Omental fat pad (tissue), 4 donors: ENCODE data around the gene ASB12. TPM values are rescaled to one million over a fixed set of nuclear protein-coding genes. Genes with fewer than 3 reads are reported as not detected.

Experiments
- ATAC-seq: fragments of 150-250 bp; one replicate; pipeline ENCODE4 v1.9.1; 2016; ENCODE audit warnings: mild to moderate bottlenecking, moderate library complexity; ENCODE audit not compliant: low FRiP score
- DNase-seq: peaks from one replicate; pipeline ENCODE4 v3.0.0-alpha.2; 2019; ENCODE audit warnings: low spot score
- small RNA-seq: library from RNA; depleted of rRNA; stranded (forward); fragments of <200 nt; gene quantifications from one replicate; pipeline ENCODE3, GENCODE V24; 2016
- total RNA-seq, 4 donors: library from RNA; depleted of rRNA; stranded (reverse); fragments of >200 nt; gene quantifications; one replicate each; pipeline ENCODE4 v1.1.0, GENCODE V29; 2016
- TF ChIP-seq, protein P1 (sequence below), 3 donors: fragments of 450-650 bp; IDR thresholded peaks; one replicate each; pipeline ENCODE4 v1.5.1; 2016 to 2017; ENCODE audit warnings: antibody characterized with exemption in 3 of 3, mild to moderate bottlenecking in 3 of 3, moderate library complexity in 2 of 3

The ASB12 gene
- total RNA-seq, 4 donors from 2014 or later: not detected

GRCh38 chrX:64186974-64187761 is 43.2 kb downstream of the ASB12 start:
- TF ChIP-seq, protein P1, sequence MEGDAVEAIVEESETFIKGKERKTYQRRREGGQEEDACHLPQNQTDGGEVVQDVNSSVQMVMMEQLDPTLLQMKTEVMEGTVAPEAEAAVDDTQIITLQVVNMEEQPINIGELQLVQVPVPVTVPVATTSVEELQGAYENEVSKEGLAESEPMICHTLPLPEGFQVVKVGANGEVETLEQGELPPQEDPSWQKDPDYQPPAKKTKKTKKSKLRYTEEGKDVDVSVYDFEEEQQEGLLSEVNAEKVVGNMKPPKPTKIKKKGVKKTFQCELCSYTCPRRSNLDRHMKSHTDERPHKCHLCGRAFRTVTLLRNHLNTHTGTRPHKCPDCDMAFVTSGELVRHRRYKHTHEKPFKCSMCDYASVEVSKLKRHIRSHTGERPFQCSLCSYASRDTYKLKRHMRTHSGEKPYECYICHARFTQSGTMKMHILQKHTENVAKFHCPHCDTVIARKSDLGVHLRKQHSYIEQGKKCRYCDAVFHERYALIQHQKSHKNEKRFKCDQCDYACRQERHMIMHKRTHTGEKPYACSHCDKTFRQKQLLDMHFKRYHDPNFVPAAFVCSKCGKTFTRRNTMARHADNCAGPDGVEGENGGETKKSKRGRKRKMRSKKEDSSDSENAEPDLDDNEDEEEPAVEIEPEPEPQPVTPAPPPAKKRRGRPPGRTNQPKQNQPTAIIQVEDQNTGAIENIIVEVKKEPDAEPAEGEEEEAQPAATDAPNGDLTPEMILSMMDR (IDR thresholded peaks at IDR 0.05): no peak
- ATAC-seq: no peak
- no peak for DNase-seq

GRCh38 chrX:64184396-64184795 is 46.0 kb downstream of the ASB12 start:
- no peak for ATAC-seq

DNA sequence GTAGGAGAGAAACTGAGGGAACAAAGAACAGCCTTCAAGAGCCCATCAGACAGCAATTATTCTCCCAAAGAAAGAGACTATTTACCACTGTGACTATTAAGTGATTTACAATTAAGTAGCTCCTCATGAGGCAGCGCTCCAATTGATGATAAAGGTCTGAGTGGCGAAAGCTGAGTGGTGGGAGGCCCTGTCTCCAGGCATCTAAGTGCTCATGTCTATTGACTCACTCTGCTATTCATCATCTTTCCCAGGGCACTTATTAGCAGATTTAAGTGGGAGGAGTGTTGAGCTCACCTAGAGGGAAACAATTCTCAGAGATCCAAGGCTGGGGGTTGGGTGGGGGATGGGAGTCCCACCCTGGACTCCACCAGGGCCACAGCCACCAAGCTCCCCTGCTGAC is 48.2 kb downstream of the ASB12 start:
- no peak for ATAC-seq
- no peak for DNase-seq
- TF ChIP-seq, protein P1 (IDR thresholded peaks at IDR 0.05): no peak

More at GRCh38 chrX:64184396-64184795, 46.0 kb downstream of the ASB12 start:
- DNase-seq: no peak
- TF ChIP-seq, protein P1 (IDR thresholded peaks at IDR 0.05): no peak

GRCh38 chrX:64176876-64177275 is 53.5 kb downstream of the ASB12 start:
- TF ChIP-seq, protein P1 (IDR thresholded peaks at IDR 0.05): no peak
- ATAC-seq (no peak), DNase-seq (no peak)

Small RNA genes lying within 50 kb of the gene (small RNA-seq; reads per million reads assigned to genes)
- not detected for gene RN7SL799P

Other genes starting within 250 kb of the ASB12 start
- 1 to 10 TPM; 2.4 to 6.1 (median 4.2) TPM for gene AMER1, start 24.9 kb downstream of the ASB12 start, total RNA-seq
- gene MTMR8, start 164.8 kb upstream of the ASB12 start, total RNA-seq: 1 to 10 TPM in 2 of 4 donors, under 1 TPM in 2; 0.36 to 2.6 (median 1.3) TPM